Adipocyte (in vitro differentiated cells): ENCODE measurements around the gene CLCN7.

Source experiments
- DNase-seq: peaks from one replicate; pipeline ENCODE4 v3.0.0-alpha.2; 2015; ENCODE audit warnings: low read depth
- H3K27me3 ChIP-seq: replicated peaks from 2 replicates; pipeline ENCODE4 v1.7.0; 2013; ENCODE audit warnings: mild to moderate bottlenecking, low read length, moderate library complexity; ENCODE audit not compliant: control insufficient read depth, insufficient read depth
- H3K36me3 ChIP-seq: 2 replicates; pipeline ENCODE4 v1.7.0; 2013; ENCODE audit warnings: low read length, mild to moderate bottlenecking, moderate library complexity; ENCODE audit not compliant: control insufficient read depth, insufficient read depth, severe bottlenecking
- H3K4me1 ChIP-seq: 2 replicates; pipeline ENCODE4 v1.7.0; 2013; ENCODE audit warnings: mild to moderate bottlenecking, low read length, moderate library complexity; ENCODE audit not compliant: control insufficient read depth, insufficient read depth
- H3K4me3 ChIP-seq: 2 replicates; pipeline ENCODE4 v1.7.0; 2013; ENCODE audit warnings: mild to moderate bottlenecking, low read length, moderate library complexity
- H3K9ac ChIP-seq: 2 replicates; pipeline ENCODE4 v1.7.0; 2013; ENCODE audit warnings: mild to moderate bottlenecking, low read length, moderate library complexity
- H3K9me3 ChIP-seq: 2 replicates; pipeline ENCODE4 v1.7.0; 2013; ENCODE audit warnings: mild to moderate bottlenecking, low read length, moderate library complexity; ENCODE audit not compliant: control insufficient read depth

CLCN7 gene

GRCh38 chr16:1510272-1510671 lies 35.4 kb upstream of the CLCN7 start:
- H3K36me3 ChIP-seq: no peaks in the 10 kb centered on the region
- no peak for DNase-seq
- H3K4me3 ChIP-seq: no peak overlapping the region
- H3K9me3 ChIP-seq: peaks cover 11% of the 10 kb centered on the region
- no peaks in the 10 kb centered on the region for H3K4me1 ChIP-seq
- no peak overlapping the region for H3K9ac ChIP-seq
- H3K27me3 ChIP-seq: no peaks in the 10 kb centered on the region

GRCh38 chr16:1509307-1510221 lies 34.7 kb upstream of the CLCN7 start:
- Histone ChIP-seq H3K4me3 (no peak overlapping the region), H3K27me3 (no peaks in the 10 kb centered on the region), H3K9ac (no peak overlapping the region), H3K9me3 (peaks cover 4% of the 10 kb centered on the region), H3K36me3 (no peaks in the 10 kb centered on the region), H3K4me1 (no peaks in the 10 kb centered on the region)
- no peak for DNase-seq

- Histone ChIP-seq H3K27me3 (no peaks in the 10 kb centered on the region), H3K36me3 (no peaks in the 10 kb centered on the region), H3K9me3 (no peaks in the 10 kb centered on the region), H3K4me1 (no peaks in the 10 kb centered on the region), H3K4me3 (no peak overlapping the region), H3K9ac (no peak overlapping the region)
- DNase-seq: no peak
These were observed 33.8 kb upstream of the CLCN7 start for GRCh38 chr16:1508494-1509187.

GRCh38 chr16:1506494-1507213 lies 31.8 kb upstream of the CLCN7 start:
- no peaks in the 10 kb centered on the region for H3K9me3 ChIP-seq
- H3K9ac ChIP-seq: no peak overlapping the region
- H3K36me3 ChIP-seq: peaks cover 17% of the 10 kb centered on the region
- H3K4me1 ChIP-seq: no peaks in the 10 kb centered on the region
- no peaks in the 10 kb centered on the region for H3K27me3 ChIP-seq
- no peak for DNase-seq
- no peak overlapping the region for H3K4me3 ChIP-seq

- no peak for DNase-seq
- Histone ChIP-seq H3K4me1 (no peaks in the 10 kb centered on the region), H3K4me3 (no peak overlapping the region), H3K9ac (no peak overlapping the region), H3K36me3 (peaks cover 19% of the 10 kb centered on the region), H3K27me3 (no peaks in the 10 kb centered on the region), H3K9me3 (no peaks in the 10 kb centered on the region)
These were observed 31.1 kb upstream of the CLCN7 start for GRCh38 chr16:1505912-1506311.

- no peak for DNase-seq
- H3K9ac ChIP-seq: no peak overlapping the region
- no peak overlapping the region for H3K4me3 ChIP-seq
- H3K36me3 ChIP-seq: peaks cover 19% of the 10 kb centered on the region
- H3K9me3 ChIP-seq: no peaks in the 10 kb centered on the region
- H3K27me3 ChIP-seq: no peaks in the 10 kb centered on the region
- H3K4me1 ChIP-seq: no peaks in the 10 kb centered on the region
These were observed 30.4 kb upstream of the CLCN7 start for GRCh38 chr16:1505073-1505844.

GRCh38 chr16:1503110-1503955 lies 28.5 kb upstream of the CLCN7 start:
- H3K36me3 ChIP-seq: peaks cover 22% of the 10 kb centered on the region
- no peaks in the 10 kb centered on the region for H3K4me1 ChIP-seq
- no peak for DNase-seq
- H3K4me3 ChIP-seq: no peak overlapping the region
- H3K9me3 ChIP-seq: no peaks in the 10 kb centered on the region
- no peak overlapping the region for H3K9ac ChIP-seq
- no peaks in the 10 kb centered on the region for H3K27me3 ChIP-seq

GRCh38 chr16:1502092-1503004 lies 27.5 kb upstream of the CLCN7 start:
- Histone ChIP-seq H3K4me1 (no peaks in the 10 kb centered on the region), H3K9ac (no peak overlapping the region), H3K36me3 (peaks cover 28% of the 10 kb centered on the region), H3K9me3 (no peaks in the 10 kb centered on the region), H3K4me3 (no peak overlapping the region), H3K27me3 (no peaks in the 10 kb centered on the region)
- no peak for DNase-seq

GRCh38 chr16:1501630-1502029 lies 26.8 kb upstream of the CLCN7 start:
- Histone ChIP-seq H3K9me3 (no peaks in the 10 kb centered on the region), H3K9ac (no peak overlapping the region), H3K4me1 (no peaks in the 10 kb centered on the region), H3K27me3 (no peaks in the 10 kb centered on the region), H3K36me3 (peaks cover 35% of the 10 kb centered on the region), H3K4me3 (no peak overlapping the region)
- no peak for DNase-seq
